ENCODE measurements around the gene BDP1. TPM values are rescaled to one million over a fixed set of nuclear protein-coding genes. Genes with fewer than 3 reads are reported as not detected.
"Not testable (repeated sequence)": the region's sequence is repeated elsewhere in the genome, so short reads cannot be mapped to it uniquely, and the experiment has no call there.

Gene BDP1
- total RNA-seq, 2 donors from 2014 or later, result 26.7 to 31.9 TPM

- H3K4me1 ChIP-seq (ENCODE audit: control insufficient read depth, insufficient read depth, low read length), result no peaks in the 10 kb centered on the region
- Mint-ChIP-seq H3K4me1 (no peaks in the 10 kb centered on the region), H3K27me3 (ENCODE audit: insufficient read depth) (no peaks in the 10 kb centered on the region), H3K36me3 (ENCODE audit: low read depth) (peaks cover 82% of the 10 kb centered on the region), H3K9me3 (no peaks in the 10 kb centered on the region), H3K4me3 (no peak overlapping the region), H3K27ac (no peak overlapping the region)
- peaks cover 4% of the 10 kb centered on the region for H3K9me3 ChIP-seq (ENCODE audit: control insufficient read depth, low read length)
- peaks cover 93% of the 10 kb centered on the region for H3K36me3 ChIP-seq (ENCODE audit: control insufficient read depth, insufficient read depth, low read length)
- H3K27ac ChIP-seq (ENCODE audit: low read depth, low read length), result no peak overlapping the region
- H3K27me3 ChIP-seq (ENCODE audit: control insufficient read depth, insufficient read depth, low read length, poor library complexity, severe bottlenecking), result no peaks in the 10 kb centered on the region
- WGBS, 2 experiments (ENCODE audit: insufficient coverage in 1 of 2, insufficient read length in 1 of 2), result 93 to 94% methylated on average over 2 of the region's 2 CpGs
- no peak overlapping the region for H3K4me3 ChIP-seq (ENCODE audit: low read length)
- no peak overlapping the region for H3K9ac ChIP-seq (ENCODE audit: extremely low read depth, low read length, poor library complexity, severe bottlenecking)
- no peak for DNase-seq
- no peak for TF ChIP-seq CTCF (conservative IDR thresholded peaks at IDR 0.05)
Measured at GRCh38 chr5:71503536-71503935, 48.1 kb downstream of the BDP1 start.

GRCh38 chr5:71522151-71522550, 66.7 kb downstream of the BDP1 start:
- Histone ChIP-seq H3K36me3 (ENCODE audit: control insufficient read depth, insufficient read depth, low read length) (peaks cover 69% of the 10 kb centered on the region), H3K9ac (ENCODE audit: extremely low read depth, low read length, poor library complexity, severe bottlenecking) (no peak overlapping the region), H3K27ac (ENCODE audit: low read depth, low read length) (no peak overlapping the region), H3K4me1 (ENCODE audit: control insufficient read depth, insufficient read depth, low read length) (no peaks in the 10 kb centered on the region), H3K27me3 (ENCODE audit: control insufficient read depth, insufficient read depth, low read length, poor library complexity, severe bottlenecking) (no peaks in the 10 kb centered on the region), H3K4me3 (ENCODE audit: low read length) (no peak overlapping the region), H3K9me3 (ENCODE audit: control insufficient read depth, low read length) (no peaks in the 10 kb centered on the region)
- H3K36me3 Mint-ChIP-seq (ENCODE audit: low read depth), result peaks cover 70% of the 10 kb centered on the region
- WGBS, 2 experiments (ENCODE audit: insufficient coverage in 1 of 2, insufficient read length in 1 of 2), result 94 to 100% methylated on average over 1 of the region's 1 CpG
- TF ChIP-seq CTCF (conservative IDR thresholded peaks at IDR 0.05), result no peak
- no peak for DNase-seq
- H3K4me1 Mint-ChIP-seq, result peaks cover 2% of the 10 kb centered on the region
- H3K27ac Mint-ChIP-seq, result no peak overlapping the region
- no peaks in the 10 kb centered on the region for H3K9me3 Mint-ChIP-seq
- H3K4me3 Mint-ChIP-seq, result no peak overlapping the region
- no peaks in the 10 kb centered on the region for H3K27me3 Mint-ChIP-seq (ENCODE audit: insufficient read depth)

GRCh38 chr5:71525611-71526010, 70.2 kb downstream of the BDP1 start:
- not testable (repeated sequence) for DNase-seq; H3K4me3 Mint-ChIP-seq; H3K9me3 ChIP-seq (ENCODE audit: control insufficient read depth, low read length); H3K27me3 Mint-ChIP-seq (ENCODE audit: insufficient read depth); H3K27ac Mint-ChIP-seq; H3K4me1 Mint-ChIP-seq; H3K4me1 ChIP-seq (ENCODE audit: control insufficient read depth, insufficient read depth, low read length); H3K4me3 ChIP-seq (ENCODE audit: low read length); H3K9me3 Mint-ChIP-seq; H3K27ac ChIP-seq (ENCODE audit: low read depth, low read length); H3K9ac ChIP-seq (ENCODE audit: extremely low read depth, low read length, poor library complexity, severe bottlenecking); H3K27me3 ChIP-seq (ENCODE audit: control insufficient read depth, insufficient read depth, low read length, poor library complexity, severe bottlenecking)
- H3K36me3 Mint-ChIP-seq (ENCODE audit: low read depth), result peaks cover 57% of the 10 kb centered on the region
- WGBS, 2 experiments (ENCODE audit: insufficient coverage in 1 of 2, insufficient read length in 1 of 2), result 80 to 95% methylated on average over 1 to 20 of the region's 26 CpGs
- H3K36me3 ChIP-seq (ENCODE audit: control insufficient read depth, insufficient read depth, low read length), result peaks cover 65% of the 10 kb centered on the region

GRCh38 chr5:71528206-71528605, 72.8 kb downstream of the BDP1 start:
- no peaks in the 10 kb centered on the region for H3K27me3 ChIP-seq (ENCODE audit: control insufficient read depth, insufficient read depth, low read length, poor library complexity, severe bottlenecking)
- H3K27me3 Mint-ChIP-seq (ENCODE audit: insufficient read depth), result no peaks in the 10 kb centered on the region
- no peak overlapping the region for H3K27ac ChIP-seq (ENCODE audit: low read depth, low read length)
- no peak overlapping the region for H3K4me3 ChIP-seq (ENCODE audit: low read length)
- H3K9me3 ChIP-seq (ENCODE audit: control insufficient read depth, low read length), result no peaks in the 10 kb centered on the region
- no peaks in the 10 kb centered on the region for H3K4me1 ChIP-seq (ENCODE audit: control insufficient read depth, insufficient read depth, low read length)
- H3K4me3 Mint-ChIP-seq, result no peak overlapping the region
- 94 to 96% methylated on average over 3 of the region's 3 CpGs for WGBS, 2 experiments (ENCODE audit: insufficient coverage in 1 of 2, insufficient read length in 1 of 2)
- H3K27ac Mint-ChIP-seq, result no peak overlapping the region
- no peaks in the 10 kb centered on the region for H3K9me3 Mint-ChIP-seq
- H3K4me1 Mint-ChIP-seq, result peaks cover 2% of the 10 kb centered on the region
- no peak for DNase-seq
- peaks cover 62% of the 10 kb centered on the region for H3K36me3 ChIP-seq (ENCODE audit: control insufficient read depth, insufficient read depth, low read length)
- no peak overlapping the region for H3K9ac ChIP-seq (ENCODE audit: extremely low read depth, low read length, poor library complexity, severe bottlenecking)
- TF ChIP-seq CTCF (conservative IDR thresholded peaks at IDR 0.05), result no peak
- peaks cover 54% of the 10 kb centered on the region for H3K36me3 Mint-ChIP-seq (ENCODE audit: low read depth)
